Motor neuron (in vitro differentiated cells): ENCODE results near the gene PRUNE1. TPM values are rescaled to one million over a fixed set of nuclear protein-coding genes. Genes with fewer than 3 reads are reported as not detected.

Experiments
- ATAC-seq, 8 experiments: fragments of 200-7000 bp; cut with Tn5 transposase; replicated peaks in 6 of 8; 2 replicates each; pipeline ENCODE4 v1.8.0; 2021; ENCODE audit warnings: mild to moderate bottlenecking in 8 of 8, moderate library complexity in 8 of 8
- H3K27ac ChIP-seq, 2 donors: fragments of 250-450 bp; sonication (Bioruptor Pico); 2 replicates each; pipeline ENCODE4 v1.9.0; 2021; ENCODE audit warnings: antibody characterized with exemption in 2 of 2, mild to moderate bottlenecking in 2 of 2, moderate library complexity in 1 of 2
- H3K4me1 ChIP-seq, 2 donors: fragments of 250-450 bp; sonication (Bioruptor Pico); replicated peaks in 1 of 2; 2 replicates each; pipeline ENCODE4 v1.6.1; 2021; ENCODE audit warnings: antibody characterized with exemption in 2 of 2, mild to moderate bottlenecking in 2 of 2, moderate library complexity in 1 of 2
- H3K4me3 ChIP-seq, 5 donors: fragments of 250-450 bp; sonication (Bioruptor Pico); 2 replicates each; pipeline ENCODE4 v1.9.0; 2021; ENCODE audit warnings: antibody characterized with exemption in 5 of 5, mild to moderate bottlenecking in 5 of 5, moderate library complexity in 4 of 5
- WGBS, 10 experiments: fragments of 450-650 bp; shearing (Covaris generic); methylation state at CpG; one replicate each; pipeline ENCODE4 v1.0.0; 2022; 5-methylcytosine and 5-hydroxymethylcytosine counted together
- in situ Hi-C, 9 experiments: fragments of 400-800 bp; cut with MboI; loops; one replicate each; pipeline ENCODE4 v1.15.0; 2021; ENCODE audit warnings: low sequenced_read_pairs in 9 of 9, low pct_unique_long_range_greater_than_20kb in 2 of 9; ENCODE audit not compliant: unreplicated experiment in 9 of 9
- total RNA-seq, 8 experiments: library from RNA; unstranded; fragments of 300-600 nt; gene quantifications; 2 replicates each; pipeline versions ENCODE4 v1.2.3 to v1.2.4, GENCODE V29; 2022

The PRUNE1 gene, protein sequence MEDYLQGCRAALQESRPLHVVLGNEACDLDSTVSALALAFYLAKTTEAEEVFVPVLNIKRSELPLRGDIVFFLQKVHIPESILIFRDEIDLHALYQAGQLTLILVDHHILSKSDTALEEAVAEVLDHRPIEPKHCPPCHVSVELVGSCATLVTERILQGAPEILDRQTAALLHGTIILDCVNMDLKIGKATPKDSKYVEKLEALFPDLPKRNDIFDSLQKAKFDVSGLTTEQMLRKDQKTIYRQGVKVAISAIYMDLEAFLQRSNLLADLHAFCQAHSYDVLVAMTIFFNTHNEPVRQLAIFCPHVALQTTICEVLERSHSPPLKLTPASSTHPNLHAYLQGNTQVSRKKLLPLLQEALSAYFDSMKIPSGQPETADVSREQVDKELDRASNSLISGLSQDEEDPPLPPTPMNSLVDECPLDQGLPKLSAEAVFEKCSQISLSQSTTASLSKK
- 10 to 100 TPM; 10.5 to 30.2 (median 24.1) TPM for total RNA-seq

DNA sequence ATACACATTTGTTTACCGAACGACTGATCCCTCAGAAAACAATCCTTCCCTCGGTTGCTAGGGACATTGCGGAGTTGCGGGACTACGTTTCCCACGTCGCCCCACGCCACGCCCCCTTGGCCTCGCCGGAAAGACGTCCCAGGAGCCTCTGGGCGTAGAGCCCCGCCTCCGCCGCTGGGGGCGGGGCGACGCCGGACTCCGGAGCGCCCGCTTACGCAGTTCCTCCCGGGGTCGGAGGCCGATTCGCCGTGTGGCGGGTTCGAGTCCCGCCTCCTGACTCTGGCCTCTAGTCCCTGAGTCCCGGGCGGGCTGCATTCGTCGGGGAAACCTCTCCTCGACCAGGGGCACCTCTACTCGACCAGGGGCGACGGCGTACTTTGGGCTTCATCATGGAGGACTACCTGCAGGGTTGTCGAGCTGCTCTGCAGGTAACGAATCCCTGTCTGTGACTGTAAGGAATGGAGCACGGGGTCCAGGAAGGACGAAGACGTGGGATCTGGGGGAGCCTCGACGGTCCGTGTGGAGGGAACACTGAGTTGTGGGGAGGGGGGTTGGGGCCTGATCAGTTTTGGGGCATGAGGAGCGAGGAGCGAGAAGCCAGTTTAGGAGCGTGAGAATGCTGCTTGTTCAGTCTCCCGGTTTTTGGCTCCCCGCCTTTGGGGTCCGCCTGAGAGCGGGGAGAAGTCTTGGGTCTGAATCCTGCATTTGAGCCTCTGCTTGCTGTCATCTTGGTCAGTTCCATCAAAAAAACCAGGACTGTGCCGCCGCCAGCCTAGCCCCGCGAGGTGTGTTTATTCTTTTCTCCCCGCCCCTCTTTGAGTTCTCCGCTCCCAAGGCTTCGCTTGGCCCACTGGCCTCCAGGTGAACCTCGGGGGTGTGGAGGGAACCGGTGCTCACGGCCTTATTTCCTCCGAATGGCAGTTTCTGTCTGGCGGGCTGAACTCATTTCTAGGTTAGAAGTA lies at the start of gene PRUNE1:
PRUNE1 (plus strand) TSS at position 206 of the 962 bp plus-strand sequence; CDS start at position 390, 184 bp downstream.
- ATAC-seq, result peak; percentile 69 to 88 (median 82)
- WGBS, 10 experiments, result 0 to 20% (median 4%) methylated on average over 1 to 31 of the region's 69 CpGs; no CpG with 5 or more reads in 1 of the 10 experiments

DNA sequence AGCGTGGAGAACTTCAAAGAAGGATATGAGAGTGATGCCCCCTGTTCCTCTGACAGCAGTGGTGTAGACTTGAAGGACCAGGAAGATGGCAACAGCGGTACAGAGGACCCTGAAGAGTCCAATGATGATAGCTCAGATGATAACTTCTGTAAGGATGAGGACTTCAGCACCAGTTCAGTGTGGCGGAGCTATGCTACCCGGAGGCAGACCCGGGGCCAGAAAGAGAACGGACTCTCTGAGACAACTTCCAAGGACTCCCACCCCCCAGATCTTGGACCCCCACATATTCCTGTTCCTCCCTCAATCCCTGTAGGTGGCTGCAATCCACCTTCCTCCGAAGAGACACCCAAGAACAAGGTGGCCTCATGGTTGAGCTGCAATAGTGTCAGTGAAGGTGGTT lies 47.6 kb upstream of the PRUNE1 start:
- 67 to 100% (median 98%) methylated on average over 1 to 7 of the region's 7 CpGs; no CpG with 5 or more reads in 2 of the 10 experiments for WGBS, 10 experiments
- no peak overlapping the region for H3K4me3 ChIP-seq
- in situ Hi-C loops, result no loop called here
- no peaks in the 10 kb centered on the region for H3K4me1 ChIP-seq
- no peak for ATAC-seq
- H3K27ac ChIP-seq, result no peak overlapping the region

More for the DNA sequence above, at the start of gene PRUNE1:
- in situ Hi-C loops, result no loop called here
- peak within 1 kb of the TSS; percentile 40 to 68 for H3K27ac ChIP-seq
- peaks cover 42 to 44% of the 10 kb centered on the region in 2 donors for H3K4me1 ChIP-seq
- peak within 1 kb of the TSS; percentile 52 to 67 (median 63) for H3K4me3 ChIP-seq

DNA sequence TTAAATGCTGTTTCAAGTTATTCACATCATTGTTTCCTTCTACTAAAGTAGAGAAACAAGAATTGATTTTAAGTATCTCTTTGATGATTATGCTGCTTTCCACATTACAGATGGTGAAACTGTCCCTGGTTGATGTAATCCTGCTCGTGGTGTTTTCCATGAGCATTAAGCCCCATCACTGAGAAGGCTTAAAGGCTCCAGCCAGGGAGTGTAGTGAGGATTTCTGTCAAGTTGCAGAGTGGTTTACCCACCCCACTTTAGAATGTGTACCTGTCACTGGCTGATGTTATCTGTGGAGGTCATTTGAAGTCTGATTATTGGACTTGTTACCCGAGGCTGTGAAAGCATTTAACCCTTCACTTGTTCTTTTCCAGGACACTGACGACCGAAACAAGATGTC lies 46.5 kb upstream of the PRUNE1 start:
- no peaks in the 10 kb centered on the region for H3K4me1 ChIP-seq
- in situ Hi-C loops, result no loop called here
- no peak overlapping the region for H3K27ac ChIP-seq
- no peak for ATAC-seq
- 14 to 100% (median 86%) methylated on average over 1 to 4 of the region's 4 CpGs; no CpG with 5 or more reads in 1 of the 10 experiments for WGBS, 10 experiments
- no peak overlapping the region for H3K4me3 ChIP-seq

DNA sequence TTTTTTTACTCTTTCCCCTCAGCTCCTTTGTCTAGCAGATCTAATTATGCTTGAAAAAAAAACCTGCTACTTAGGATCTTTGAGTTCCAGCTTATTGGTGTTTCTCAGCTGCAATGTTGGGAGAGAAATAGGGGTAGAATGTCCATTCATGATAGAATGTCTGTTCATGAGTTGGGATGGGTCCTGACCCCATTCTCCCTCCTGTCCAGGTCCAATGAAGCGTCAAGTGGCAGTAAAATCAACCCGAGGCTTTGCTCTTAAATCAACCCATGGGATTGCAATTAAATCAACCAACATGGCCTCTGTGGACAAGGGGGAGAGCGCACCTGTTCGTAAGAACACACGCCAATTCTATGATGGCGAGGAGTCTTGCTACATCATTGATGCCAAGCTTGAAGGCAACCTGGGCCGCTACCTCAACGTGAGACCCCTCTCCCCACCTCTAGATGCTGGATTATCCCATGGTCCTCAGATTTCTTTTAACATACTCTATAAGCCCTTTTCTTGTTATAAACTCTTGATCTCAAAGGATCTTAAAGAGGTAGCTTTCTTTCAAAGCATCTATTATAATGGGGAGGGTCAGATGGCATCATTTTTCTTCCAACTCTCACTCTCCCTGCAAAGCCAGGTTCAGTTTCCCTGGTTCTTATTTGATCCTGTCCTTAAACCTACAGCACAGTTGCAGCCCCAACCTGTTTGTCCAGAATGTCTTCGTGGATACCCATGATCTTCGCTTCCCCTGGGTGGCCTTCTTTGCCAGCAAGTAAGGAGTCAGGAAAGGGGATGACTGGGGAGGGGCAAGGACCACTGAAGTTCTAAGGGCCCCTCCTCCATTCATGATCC lies 44.7 kb upstream of the PRUNE1 start:
- WGBS, 10 experiments, result 85 to 95% (median 92%) methylated on average over 2 to 10 of the region's 10 CpGs; no CpG with 5 or more reads in 1 of the 10 experiments

DNA sequence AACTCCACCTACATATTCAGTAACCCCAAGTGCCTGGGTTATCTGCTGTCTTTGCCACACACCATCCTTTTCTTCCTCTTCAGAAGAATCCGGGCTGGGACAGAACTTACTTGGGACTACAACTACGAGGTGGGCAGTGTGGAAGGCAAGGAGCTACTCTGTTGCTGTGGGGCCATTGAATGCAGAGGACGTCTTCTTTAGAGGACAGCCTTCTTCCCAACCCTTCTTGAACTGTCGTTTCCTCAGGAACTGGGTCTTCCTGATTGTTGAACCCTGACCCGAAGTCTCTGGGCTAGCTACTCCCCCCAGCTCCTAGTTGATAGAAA lies 44.1 kb upstream of the PRUNE1 start:
- in situ Hi-C loops, result no loop called here
- H3K4me3 ChIP-seq, result no peak overlapping the region
- no peak for ATAC-seq
- WGBS, 10 experiments, result 44 to 100% (median 100%) methylated on average over 1 to 4 of the region's 5 CpGs; no CpG with 5 or more reads in 2 of the 10 experiments
- no peaks in the 10 kb centered on the region for H3K4me1 ChIP-seq
- no peak overlapping the region for H3K27ac ChIP-seq

More for the DNA sequence above, 44.7 kb upstream of the PRUNE1 start:
- in situ Hi-C loops, result no loop called here
- H3K4me1 ChIP-seq, result no peaks in the 10 kb centered on the region
- no peak overlapping the region for H3K4me3 ChIP-seq
- no peak for ATAC-seq
- H3K27ac ChIP-seq, result no peak overlapping the region

DNA sequence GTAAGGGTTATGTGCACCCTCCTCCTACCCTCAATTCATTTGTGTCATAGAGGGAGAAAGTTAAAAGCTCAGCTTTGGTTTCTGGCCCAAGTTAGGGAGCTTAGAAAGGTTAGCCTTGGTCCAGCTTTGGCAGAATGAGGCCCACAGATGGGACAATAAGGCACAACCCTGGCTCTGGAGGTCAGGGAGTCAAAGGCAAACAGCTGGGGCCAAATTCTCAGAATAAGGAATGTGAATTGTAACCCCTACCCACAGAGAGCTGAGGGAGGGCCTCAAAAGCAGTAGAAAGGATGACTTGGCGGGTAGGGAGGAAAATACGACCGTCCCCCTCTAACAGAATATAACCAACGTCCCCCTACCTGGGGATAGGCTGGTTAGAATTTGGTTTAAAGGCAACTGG lies 42.6 kb upstream of the PRUNE1 start:
- ATAC-seq, result no peak
- in situ Hi-C loops, result no loop called here
- Histone ChIP-seq H3K27ac (no peak overlapping the region), H3K4me3 (no peak overlapping the region), H3K4me1 (peaks cover 3 to 5% of the 10 kb centered on the region in 2 donors)
- 80 to 100% (median 100%) methylated on average over 1 to 4 of the region's 4 CpGs; no CpG with 5 or more reads in 3 of the 10 experiments for WGBS, 10 experiments

DNA sequence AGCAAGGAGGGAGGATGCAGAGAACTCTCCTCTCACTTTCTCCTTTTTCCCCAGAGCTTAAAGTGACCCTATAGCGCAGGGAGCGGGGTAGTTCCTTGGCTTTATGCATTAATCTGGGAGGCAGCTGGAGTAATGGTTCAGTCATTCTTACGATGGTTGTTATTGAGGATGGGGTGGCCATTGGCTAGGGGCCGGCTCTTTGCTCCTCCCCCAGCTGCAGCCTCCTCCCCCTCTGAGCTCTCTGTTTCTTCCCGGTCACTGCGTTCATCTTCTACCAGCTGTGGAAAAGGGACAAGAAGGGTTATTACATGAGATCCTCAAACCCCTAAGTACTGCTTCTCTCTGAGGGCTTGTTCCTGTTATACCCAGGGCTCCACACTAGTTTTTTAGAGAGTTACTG lies 42.2 kb upstream of the PRUNE1 start:
- in situ Hi-C loops, result no loop called here
- peaks cover 7 to 9% of the 10 kb centered on the region in 2 donors for H3K4me1 ChIP-seq
- 50 to 86% (median 81%) methylated on average over 2 to 6 of the region's 6 CpGs; no CpG with 5 or more reads in 3 of the 10 experiments for WGBS, 10 experiments

DNA sequence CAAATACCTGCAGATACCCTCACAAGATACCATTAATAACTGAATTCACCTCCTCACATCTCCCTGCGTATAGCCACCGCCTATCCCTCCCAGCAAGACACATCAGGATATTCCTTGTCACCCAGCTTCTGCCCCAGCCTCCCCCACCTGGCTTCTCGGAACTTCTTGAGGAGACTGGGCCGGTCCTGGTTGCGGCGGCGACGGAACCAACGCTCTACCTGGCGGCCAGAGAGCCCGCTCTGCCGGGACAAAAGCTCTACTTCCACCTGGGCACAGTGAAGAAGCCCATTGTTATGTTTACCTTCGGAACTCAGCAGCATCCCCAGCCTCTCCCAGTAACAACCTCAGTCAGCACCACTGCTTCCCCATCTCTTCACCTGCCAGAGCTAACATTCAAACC lies 40.3 kb upstream of the PRUNE1 start:
- Histone ChIP-seq H3K27ac (no peak overlapping the region), H3K4me1 (peaks cover 26 to 28% of the 10 kb centered on the region in 2 donors), H3K4me3 (no peak overlapping the region)
- 92 to 100% (median 100%) methylated on average over 1 to 12 of the region's 13 CpGs; no CpG with 5 or more reads in 1 of the 10 experiments for WGBS, 10 experiments
- in situ Hi-C loops, result no loop called here
- no peak for ATAC-seq

More for the DNA sequence above, 42.2 kb upstream of the PRUNE1 start:
- no peak overlapping the region for H3K4me3 ChIP-seq
- no peak overlapping the region for H3K27ac ChIP-seq
- ATAC-seq, result no peak

DNA sequence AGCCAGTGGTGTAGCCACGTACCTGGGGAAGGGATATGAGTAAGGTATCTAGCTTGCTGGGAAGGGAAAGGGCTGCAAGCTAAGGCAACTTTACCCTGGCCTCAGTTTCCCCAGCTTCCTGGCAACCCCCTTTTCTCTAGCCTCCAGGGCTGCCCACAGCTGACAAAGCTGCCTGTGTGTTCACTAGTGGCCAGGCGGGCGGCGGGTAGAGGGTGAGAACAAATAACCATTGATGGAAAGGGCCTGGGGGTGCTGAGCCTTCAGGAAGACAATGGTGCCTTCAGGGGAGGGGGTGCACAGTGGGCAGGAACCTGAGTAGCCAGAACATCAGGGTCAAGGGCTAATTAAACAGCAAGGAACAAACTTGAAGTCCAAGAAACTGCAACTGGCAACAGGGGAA lies 39.8 kb upstream of the PRUNE1 start:
- 80 to 100% (median 100%) methylated on average over 1 to 3 of the region's 4 CpGs; no CpG with 5 or more reads in 4 of the 10 experiments for WGBS, 10 experiments
- no peak for ATAC-seq
- H3K4me1 ChIP-seq, result peaks cover 32% of the 10 kb centered on the region in 2 donors
- H3K4me3 ChIP-seq, result no peak overlapping the region
- in situ Hi-C loops, result no loop called here
- H3K27ac ChIP-seq, result no peak overlapping the region

DNA sequence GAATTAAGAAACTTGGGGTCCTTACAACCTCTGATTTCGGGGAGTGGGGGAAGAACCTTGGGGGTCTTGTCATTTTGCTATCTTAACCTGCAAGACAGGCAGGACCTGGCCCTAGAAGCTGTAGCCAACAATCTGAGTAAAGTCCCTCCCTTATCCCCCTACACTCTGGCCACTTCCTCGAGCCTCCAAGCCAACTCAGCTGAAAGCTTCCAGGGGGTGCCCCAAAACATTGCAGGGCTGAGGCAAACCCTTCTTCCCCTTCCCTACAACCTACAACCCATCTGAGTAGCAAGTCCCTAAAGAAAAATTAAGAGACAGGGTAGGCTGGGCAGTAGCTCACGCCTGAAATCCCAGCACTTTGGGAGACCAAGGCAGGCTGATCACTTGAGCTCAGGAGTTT lies 38.6 kb upstream of the PRUNE1 start:
- no peak overlapping the region for H3K27ac ChIP-seq
- H3K4me3 ChIP-seq, result no peak overlapping the region
- in situ Hi-C loops, result no loop called here
- peaks cover 32 to 33% of the 10 kb centered on the region in 2 donors for H3K4me1 ChIP-seq
- ATAC-seq, result no peak
- WGBS, 10 experiments, result 89 to 100% (median 97%) methylated on average over 1 to 3 of the region's 3 CpGs; no CpG with 5 or more reads in 4 of the 10 experiments

DNA sequence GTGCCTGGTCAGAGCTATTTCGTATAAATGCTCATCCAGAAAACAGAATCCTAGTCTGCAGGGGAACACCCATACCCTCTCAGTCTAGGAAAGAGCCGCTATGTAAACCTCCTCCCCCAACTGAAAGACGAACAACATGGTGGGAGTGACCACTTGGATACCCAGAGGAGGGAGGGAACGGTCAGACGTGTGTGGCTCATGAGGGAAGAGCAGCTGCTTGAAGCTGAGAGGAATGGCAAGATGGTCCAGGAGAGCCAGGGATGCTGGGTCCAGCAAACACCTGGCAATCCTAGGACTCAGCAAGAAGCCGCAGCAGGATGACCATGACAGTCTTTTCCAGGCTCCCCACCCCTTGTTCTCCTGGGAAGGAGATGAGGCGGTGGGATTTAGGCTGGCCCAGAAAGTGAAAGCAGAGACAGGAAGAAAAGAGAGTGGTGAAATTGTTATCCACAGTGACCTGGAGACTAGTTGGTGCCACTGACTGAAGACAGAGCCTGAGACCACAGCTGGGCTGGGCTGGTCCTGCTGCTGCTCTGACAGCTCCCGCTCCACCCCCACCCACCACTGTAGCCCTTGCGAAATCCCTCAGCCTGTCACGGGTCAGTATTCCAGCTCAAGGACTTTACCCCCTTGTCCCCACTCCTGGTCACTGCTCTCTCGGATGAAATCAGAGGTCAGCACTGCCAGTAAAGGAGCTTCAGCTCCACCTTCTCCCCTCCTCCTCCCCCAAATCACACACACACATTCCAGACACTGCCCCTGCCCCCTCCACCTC lies 37.3 kb upstream of the PRUNE1 start:
- H3K27ac ChIP-seq, result no peak overlapping the region
- peaks cover 33 to 35% of the 10 kb centered on the region in 2 donors for H3K4me1 ChIP-seq
- H3K4me3 ChIP-seq, result peak overlapping the region in 1 of 5 donors; percentile 14
- WGBS, 10 experiments, result 7 to 85% (median 42%) methylated on average over 1 to 9 of the region's 11 CpGs; no CpG with 5 or more reads in 5 of the 10 experiments
- in situ Hi-C loops, result no loop called here
- peak; percentile 4 to 47 (median 32) for ATAC-seq
